GM12878 (cell line): ENCODE results near the gene TRABD2B.

Experiments used
- CHD4 ChIP-seq: fragments of 200-600 bp; sonication (generic); IDR thresholded peaks from 2 replicates; pipeline ENCODE4 v1.6.1; 2016; ENCODE audit warnings: mild to moderate bottlenecking
- CTCF ChIP-seq, 3 experiments: IDR thresholded peaks in 2 of 3; conservative IDR thresholded peaks in 1 of 3; 2 replicates each; pipeline ENCODE4 v1.5.1; 2011; ENCODE audit warnings: low read depth in 3 of 3, low read length in 3 of 3, mild to moderate bottlenecking in 3 of 3, control low read depth in 2 of 3, moderate library complexity in 2 of 3, inconsistent platforms in 1 of 3, mixed read lengths in 1 of 3; ENCODE audit not compliant: control insufficient read depth in 2 of 3, insufficient read depth in 1 of 3; ENCODE audit errors: extremely low read depth in 1 of 3
- EGR1 ChIP-seq, 2 experiments: IDR thresholded peaks; 1 replicate in 1 of 2; 2 replicates in 1 of 2; pipeline ENCODE4 v1.6.1; 2011 to 2012; ENCODE audit warnings: low read depth in 2 of 2, low read length in 2 of 2, borderline replicate concordance in 1 of 2, mild to moderate bottlenecking in 1 of 2, moderate library complexity in 1 of 2
- EP300 ChIP-seq, 2 experiments: fragments of 150-350 bp in 1 of 2; IDR thresholded peaks; 2 replicates each; pipeline ENCODE4 v1.6.1; 2011 to 2012; ENCODE audit warnings: low read depth in 2 of 2, low read length in 2 of 2, borderline replicate concordance in 1 of 2, improper control_type of control experiment in 1 of 2, inconsistent platforms in 1 of 2; ENCODE audit not compliant: control insufficient read depth in 1 of 2
- EZH2 ChIP-seq: IDR thresholded peaks from 2 replicates; pipeline ENCODE4 v1.6.1; 2012; ENCODE audit warnings: low read depth, mild to moderate bottlenecking, control low read depth, inconsistent platforms, low read length, borderline replicate concordance; ENCODE audit not compliant: control insufficient read depth
- JUND ChIP-seq: IDR thresholded peaks from 2 replicates; pipeline ENCODE4 v1.6.1; 2012; ENCODE audit warnings: low read depth, mild to moderate bottlenecking, low read length, improper control_type of control experiment, moderate library complexity
- MLLT1 ChIP-seq: fragments of 450-650 bp; IDR thresholded peaks from 2 replicates; pipeline ENCODE4 v1.6.1; 2016; ENCODE audit warnings: mild to moderate bottlenecking
- MTA2 ChIP-seq: fragments of 450-650 bp; IDR thresholded peaks from 2 replicates; pipeline ENCODE4 v1.6.1; 2016; ENCODE audit warnings: low read depth, mild to moderate bottlenecking, moderate library complexity
- NFYB ChIP-seq: IDR thresholded peaks from 2 replicates; pipeline ENCODE4 v1.6.1; 2011; ENCODE audit warnings: low read depth, mild to moderate bottlenecking, low read length, improper control_type of control experiment, moderate library complexity; ENCODE audit not compliant: insufficient read depth
- PBX3 ChIP-seq: IDR thresholded peaks from 2 replicates; pipeline ENCODE4 v1.6.1; 2011; ENCODE audit warnings: mild to moderate bottlenecking, low read depth, low read length, moderate library complexity; ENCODE audit not compliant: insufficient replicate concordance
- POLR2AphosphoS2 ChIP-seq: IDR thresholded peaks from 2 replicates; pipeline ENCODE4 v1.6.1; 2011; ENCODE audit warnings: low read depth, mild to moderate bottlenecking, low read length, improper control_type of control experiment, moderate library complexity
- POLR2AphosphoS5 ChIP-seq: IDR thresholded peaks from 2 replicates; pipeline ENCODE4 v1.6.1; 2011; ENCODE audit warnings: mild to moderate bottlenecking, low read length, inconsistent platforms
- SP1 ChIP-seq: IDR thresholded peaks from one replicate; pipeline ENCODE4 v1.6.1; 2011; ENCODE audit warnings: low read depth, low read length
- USF2 ChIP-seq: IDR thresholded peaks from 2 replicates; pipeline ENCODE4 v1.6.1; 2011; ENCODE audit warnings: low read depth, low read length, improper control_type of control experiment, borderline replicate concordance

GRCh38 chr1:47934243-47934805 lies 62.9 kb downstream of the TRABD2B start:
- TF ChIP-seq EGR1 (IDR thresholded peaks at IDR 0.05; ENCODE audit: borderline replicate concordance in 1 of 2, low read depth in 2 of 2, low read length in 2 of 2) (no peak), EP300 (IDR thresholded peaks at IDR 0.05; ENCODE audit: borderline replicate concordance in 1 of 2, control insufficient read depth in 1 of 2, low read depth in 2 of 2, low read length in 2 of 2) (no peak), JUND (no peak), POLR2AphosphoS2 (no peak), NFYB (no peak), POLR2AphosphoS5 (no peak), MTA2 (no peak), CTCF (IDR thresholded peaks at IDR 0.05 in 2 of 3, conservative IDR thresholded peaks at IDR 0.05 in 1 of 3; ENCODE audit: control insufficient read depth in 2 of 3, extremely low read depth in 1 of 3, insufficient read depth in 1 of 3, low read depth in 3 of 3, low read length in 3 of 3) (no peak), MLLT1 (no peak), USF2 (no peak), SP1 (no peak), PBX3 (no peak), CHD4 (no peak), EZH2 (no peak)
